Keratinocyte (primary cell): Measurements from ENCODE around the gene NRBP1. TPM values are rescaled to one million over a fixed set of nuclear protein-coding genes. Genes with fewer than 3 reads are reported as not detected.

Experiments used
- DNase-seq: peaks from one replicate; pipeline ENCODE4 v3.0.0-alpha.2; 2011; ENCODE audit warnings: low read depth, missing footprints, low spot score
- FAIRE-seq: peaks from 2 replicates; lab custom pipeline; 2011; peaks lifted over from hg19 to GRCh38; lab: Jason Lieb, UNC
- H2AFZ ChIP-seq: 2 replicates; pipeline ENCODE4 v1.6.0; 2012; ENCODE audit warnings: low read length, control low read depth, inconsistent platforms; ENCODE audit not compliant: control insufficient read depth
- H3K27ac ChIP-seq: 2 replicates; pipeline ENCODE4 v1.5.1; 2011; ENCODE audit warnings: low read length; ENCODE audit not compliant: control insufficient read depth, insufficient read depth
- H3K27me3 ChIP-seq: 3 replicates; pipeline ENCODE4 v1.6.0; 2011; ENCODE audit warnings: low read length; ENCODE audit not compliant: control insufficient read depth, insufficient read depth; ENCODE audit errors: extremely low read depth
- H3K36me3 ChIP-seq, 2 experiments: 2 replicates in 1 of 2; 3 replicates in 1 of 2; pipeline ENCODE4 v1.5.1; 2011; ENCODE audit warnings: low read length in 2 of 2, mild to moderate bottlenecking in 1 of 2; ENCODE audit not compliant: control insufficient read depth in 2 of 2, insufficient read depth in 2 of 2; ENCODE audit errors: extremely low read depth in 1 of 2
- H3K4me1 ChIP-seq: 3 replicates; pipeline ENCODE4 v1.5.1; 2011; ENCODE audit warnings: low read length; ENCODE audit not compliant: control insufficient read depth, insufficient read depth; ENCODE audit errors: extremely low read depth
- H3K4me2 ChIP-seq: 3 replicates; pipeline ENCODE4 v1.6.0; 2011; ENCODE audit warnings: low read depth, low read length; ENCODE audit not compliant: control insufficient read depth, insufficient read depth; ENCODE audit errors: extremely low read depth
- H3K4me3 ChIP-seq, 3 experiments: fragments of 200-600 bp in 1 of 3; sonication (generic) in 1 of 3; 2 replicates in 2 of 3; 3 replicates in 1 of 3; pipeline ENCODE4 v1.5.1; 2011 to 2016; ENCODE audit warnings: low read length in 3 of 3, mild to moderate bottlenecking in 3 of 3, control low read depth in 2 of 3, inconsistent platforms in 1 of 3, low read depth in 1 of 3, mixed read lengths in 1 of 3, mixed run types in 1 of 3, moderate library complexity in 1 of 3; ENCODE audit not compliant: control insufficient read depth in 2 of 3, insufficient read depth in 2 of 3; ENCODE audit errors: extremely low read depth in 1 of 3
- H3K79me2 ChIP-seq: 2 replicates; pipeline ENCODE4 v1.6.0; 2012; ENCODE audit warnings: low read length; ENCODE audit not compliant: control insufficient read depth, insufficient read depth
- H3K9ac ChIP-seq: 3 replicates; pipeline ENCODE4 v1.6.0; 2011; ENCODE audit warnings: low read length; ENCODE audit not compliant: control insufficient read depth, insufficient read depth; ENCODE audit errors: extremely low read depth
- H3K9me1 ChIP-seq: 3 replicates; pipeline ENCODE4 v1.6.0; 2011; ENCODE audit warnings: low read length; ENCODE audit not compliant: control insufficient read depth, insufficient read depth; ENCODE audit errors: extremely low read depth
- H3K9me3 ChIP-seq: 2 replicates; pipeline ENCODE4 v1.5.1; 2012; ENCODE audit warnings: low read depth, low read length; ENCODE audit not compliant: control insufficient read depth
- H4K20me1 ChIP-seq: 3 replicates; pipeline ENCODE4 v1.6.0; 2011; ENCODE audit warnings: low read length; ENCODE audit not compliant: control insufficient read depth, insufficient read depth; ENCODE audit errors: extremely low read depth
- EZH2 ChIP-seq: IDR thresholded peaks from one replicate; pipeline ENCODE4 v1.6.1; 2012; ENCODE audit warnings: inconsistent platforms, mild to moderate bottlenecking, low read length, moderate library complexity
- dilution Hi-C: fragments of 300-500 bp; cut with MboI; formaldehyde crosslinking; loops from one replicate; pipeline ENCODE4 v1.7.0; 2020; ENCODE audit warnings: low sequenced_read_pairs; ENCODE audit not compliant: extremely low pct_ligation_motif_present
- polyA plus RNA-seq, 5 experiments: library from polyadenylated mRNA; depleted of rRNA in 3 of 5; stranded (reverse) in 3 of 5; stranded (forward) in 1 of 5; unstranded in 1 of 5; fragments of >200 nt; gene quantifications; 1 replicate in 1 of 5; 2 replicates in 3 of 5; 3 replicates in 1 of 5; pipeline versions ENCODE4 v1.2.1 to v1.2.3, GENCODE V29; 2011 to 2012; ENCODE audit warnings: missing spikeins in 2 of 5, low read depth in 1 of 5, low replicate concordance in 1 of 5
- TF ChIP-seq, protein P1 (sequence below), 3 experiments: IDR thresholded peaks in 1 of 3; conservative IDR thresholded peaks in 1 of 3; optimal IDR thresholded peaks in 1 of 3; 2 replicates in 2 of 3; 3 replicates in 1 of 3; pipeline versions ENCODE3 to v1.5.1; 2011; ENCODE audit warnings: low read length in 3 of 3, mild to moderate bottlenecking in 3 of 3, moderate library complexity in 2 of 3, control low read depth in 1 of 3, inconsistent platforms in 1 of 3; ENCODE audit not compliant: insufficient read depth in 2 of 3; ENCODE audit errors: extremely low read depth in 1 of 3

The NRBP1 gene
- polyA plus RNA-seq, 1 donor (not counting 4 experiments of a cell fraction or from before 2014, with no cell fraction given), result 148 TPM

DNA sequence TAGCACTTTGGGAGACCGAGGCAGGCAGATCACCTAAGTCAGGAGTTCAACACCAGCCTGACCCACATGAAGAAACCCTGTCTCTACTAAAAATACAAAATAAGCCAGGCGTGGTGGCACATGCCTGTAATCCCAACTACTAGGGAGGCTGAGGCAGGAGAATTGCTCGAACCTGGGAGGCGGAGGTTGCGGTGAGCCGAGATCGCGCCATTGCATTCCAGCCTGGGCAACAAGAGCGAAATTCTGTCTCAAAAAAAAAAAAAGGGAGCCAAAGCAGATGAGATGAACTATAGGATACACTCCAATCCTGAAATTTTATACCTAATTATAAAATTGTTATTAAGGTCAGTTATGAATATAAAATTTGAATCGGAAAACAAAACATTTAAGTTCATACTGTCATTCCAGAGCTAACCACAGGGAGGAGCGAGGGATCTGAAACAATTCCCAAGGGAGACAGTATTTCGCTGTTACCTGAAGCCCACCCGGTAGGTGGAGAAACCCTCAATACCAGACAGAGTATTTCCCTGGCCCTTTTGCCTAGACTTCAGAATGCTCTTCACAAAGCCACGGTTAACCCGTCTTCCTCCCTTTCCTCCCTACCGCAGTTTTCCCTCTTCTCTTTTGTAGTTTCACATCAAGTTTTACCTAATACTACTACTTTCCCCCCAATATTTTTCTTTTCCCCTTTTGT is 20.5 kb upstream of the NRBP1 start:
- peak; percentile 29 for FAIRE-seq
- peak overlapping the region; percentile 81 for H3K27ac ChIP-seq
- no peaks in the 10 kb centered on the region for H3K9me1 ChIP-seq
- H3K4me1 ChIP-seq, result peaks cover 15% of the 10 kb centered on the region
- dilution Hi-C loops, result no loop called here
- TF ChIP-seq EZH2, result no peak
- TF ChIP-seq, protein P1, sequence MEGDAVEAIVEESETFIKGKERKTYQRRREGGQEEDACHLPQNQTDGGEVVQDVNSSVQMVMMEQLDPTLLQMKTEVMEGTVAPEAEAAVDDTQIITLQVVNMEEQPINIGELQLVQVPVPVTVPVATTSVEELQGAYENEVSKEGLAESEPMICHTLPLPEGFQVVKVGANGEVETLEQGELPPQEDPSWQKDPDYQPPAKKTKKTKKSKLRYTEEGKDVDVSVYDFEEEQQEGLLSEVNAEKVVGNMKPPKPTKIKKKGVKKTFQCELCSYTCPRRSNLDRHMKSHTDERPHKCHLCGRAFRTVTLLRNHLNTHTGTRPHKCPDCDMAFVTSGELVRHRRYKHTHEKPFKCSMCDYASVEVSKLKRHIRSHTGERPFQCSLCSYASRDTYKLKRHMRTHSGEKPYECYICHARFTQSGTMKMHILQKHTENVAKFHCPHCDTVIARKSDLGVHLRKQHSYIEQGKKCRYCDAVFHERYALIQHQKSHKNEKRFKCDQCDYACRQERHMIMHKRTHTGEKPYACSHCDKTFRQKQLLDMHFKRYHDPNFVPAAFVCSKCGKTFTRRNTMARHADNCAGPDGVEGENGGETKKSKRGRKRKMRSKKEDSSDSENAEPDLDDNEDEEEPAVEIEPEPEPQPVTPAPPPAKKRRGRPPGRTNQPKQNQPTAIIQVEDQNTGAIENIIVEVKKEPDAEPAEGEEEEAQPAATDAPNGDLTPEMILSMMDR (optimal IDR thresholded peaks at IDR 0.05 in 1 of 3, IDR thresholded peaks at IDR 0.05 in 1 of 3, conservative IDR thresholded peaks at IDR 0.05 in 1 of 3; ENCODE audit: extremely low read depth in 1 of 3, insufficient read depth in 2 of 3, low read length in 3 of 3), result peak; percentile 47 to 70 (median 56)
- H3K9me3 ChIP-seq, result no peaks in the 10 kb centered on the region
- peak overlapping the region; percentile 92 to 99 (median 94) for H3K4me3 ChIP-seq
- H3K4me2 ChIP-seq, result peak overlapping the region; percentile 100
- peaks cover 12% of the 10 kb centered on the region for H4K20me1 ChIP-seq
- no peaks in the 10 kb centered on the region for H3K27me3 ChIP-seq
- peaks cover 0 to 4% of the 10 kb centered on the region in 2 experiments for H3K36me3 ChIP-seq
- H3K9ac ChIP-seq, result peak overlapping the region; percentile 90
- H3K79me2 ChIP-seq, result peaks cover 64% of the 10 kb centered on the region
- H2AFZ ChIP-seq, result no peak overlapping the region
- DNase-seq, result no peak

DNA sequence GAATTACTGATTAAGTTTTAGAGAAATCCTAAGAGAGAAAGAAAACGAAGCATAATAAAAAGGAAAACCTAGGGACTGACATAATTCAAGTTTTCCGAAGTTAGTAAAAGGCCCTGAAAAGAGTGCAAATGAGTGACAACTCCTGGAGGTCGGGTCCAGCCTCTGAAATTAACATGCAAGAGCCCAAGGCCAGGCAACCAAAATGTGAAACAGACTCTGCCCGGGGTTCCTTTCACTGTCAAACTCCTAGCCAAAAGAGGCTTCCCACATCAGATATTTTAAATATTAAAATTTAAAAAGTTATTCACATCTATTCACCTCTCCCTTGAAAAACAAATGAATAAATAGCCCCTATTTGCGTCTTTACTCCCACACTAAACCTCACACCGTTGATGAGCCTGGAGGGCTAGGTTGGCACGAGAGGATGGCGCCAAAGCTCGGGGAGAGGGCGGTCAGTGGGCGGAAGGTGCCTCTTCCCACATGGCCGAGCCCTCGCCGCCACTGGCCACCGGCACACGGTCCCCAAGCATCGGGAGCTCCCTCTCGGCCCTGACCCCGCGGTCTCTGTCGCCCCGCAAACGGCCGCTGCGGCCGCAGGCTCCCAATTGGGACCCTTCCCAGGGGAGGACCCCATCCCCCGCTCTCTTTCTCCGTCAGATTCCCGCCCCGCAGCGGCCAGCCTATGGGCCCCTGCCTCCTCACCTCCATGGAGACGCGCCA is 19.7 kb upstream of the NRBP1 start:
- no peaks in the 10 kb centered on the region for H3K9me3 ChIP-seq
- peaks cover 0 to under 1% of the 10 kb centered on the region in 2 experiments for H3K36me3 ChIP-seq
- peak overlapping the region; percentile 100 for H3K4me2 ChIP-seq
- H3K27me3 ChIP-seq, result no peaks in the 10 kb centered on the region
- DNase-seq (no peak), FAIRE-seq (no peak)
- no peak for TF ChIP-seq EZH2
- TF ChIP-seq, protein P1 (optimal IDR thresholded peaks at IDR 0.05 in 1 of 3, IDR thresholded peaks at IDR 0.05 in 1 of 3, conservative IDR thresholded peaks at IDR 0.05 in 1 of 3; ENCODE audit: extremely low read depth in 1 of 3, insufficient read depth in 2 of 3, low read length in 3 of 3), result no peak
- peaks cover 55% of the 10 kb centered on the region for H3K79me2 ChIP-seq
- H3K27ac ChIP-seq, result peak overlapping the region; percentile 81
- H3K4me1 ChIP-seq, result peaks cover 15% of the 10 kb centered on the region
- H3K9me1 ChIP-seq, result no peaks in the 10 kb centered on the region
- peak overlapping the region; percentile 74 for H2AFZ ChIP-seq
- peak overlapping the region; percentile 90 for H3K9ac ChIP-seq
- peaks cover 10% of the 10 kb centered on the region for H4K20me1 ChIP-seq
- peak overlapping the region; percentile 92 to 99 (median 94) for H3K4me3 ChIP-seq
- dilution Hi-C loops, result no loop called here
